ENCODE results near the gene ZBTB16. TPM values are rescaled to one million over a fixed set of nuclear protein-coding genes. Genes with fewer than 3 reads are reported as not detected.

The ZBTB16 gene
- total and polyA plus RNA-seq, 12 donors = 7.9 to 119 (median 53.2) TPM

DNA sequence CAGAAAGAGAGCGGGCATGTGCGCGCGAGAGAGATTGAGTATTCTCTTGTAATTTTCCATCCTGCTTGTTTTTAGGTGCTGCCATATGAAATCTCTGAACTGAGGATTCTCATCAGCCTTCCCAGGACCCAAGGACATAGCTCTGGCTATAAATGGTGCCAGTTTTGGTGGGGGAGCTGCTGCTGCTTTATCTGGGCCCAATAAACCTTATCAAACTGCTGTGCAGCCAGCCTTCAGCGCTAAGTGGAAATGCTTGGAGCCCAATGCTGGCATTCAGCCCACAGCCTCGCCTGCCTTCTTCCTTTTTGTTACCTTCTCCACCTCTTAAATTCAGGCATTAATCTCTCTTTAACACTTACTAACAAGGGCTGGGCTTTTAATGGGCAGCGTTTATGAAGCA is 2.4 kb upstream of the ZBTB16 start:
- peak in 6 of 7 donors; percentile 52 to 83 (median 70) for DNase-seq
- peak overlapping the region in 4 of 5 donors; percentile 16 to 99 (median 95) for H3K27ac ChIP-seq

DNA sequence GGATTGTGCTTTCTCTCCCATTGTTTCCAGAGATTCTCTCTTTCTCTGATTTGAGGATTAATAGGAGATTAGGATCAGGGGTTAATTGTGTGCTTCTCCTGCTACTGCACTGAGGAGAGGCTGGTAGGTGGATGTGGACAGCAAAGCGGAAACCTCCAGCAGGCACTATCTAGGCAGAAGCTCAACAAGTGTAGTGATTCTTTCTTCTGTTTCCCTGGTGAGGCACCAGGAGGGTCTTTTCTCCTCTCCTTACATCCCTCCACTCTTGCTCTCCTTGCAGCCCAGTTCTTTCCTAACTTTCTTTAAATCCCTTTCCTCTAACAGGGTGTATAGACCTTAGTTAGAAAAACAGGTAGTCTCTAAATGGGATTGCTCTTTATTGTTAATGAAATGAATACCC is 1.9 kb upstream of the ZBTB16 start:
- no peak for DNase-seq
- intact Hi-C loops (cut with DNase I) = loop anchor here in 1 of 2 donors (5.0 kb wide), 1 partner anchor 200 kb away; no protein-coding TSS in a partner anchor
- 73 to 100% (median 98%) methylated on average over 1 of the region's 1 CpG for WGBS, 4 donors
- Histone ChIP-seq H3K4me1 (replicated peaks in 1 of 2) (peaks cover 23 to 41% of the 10 kb centered on the region in 2 donors), H3K36me3 (replicated peaks in 1 of 2) (no peaks in the 10 kb centered on the region), H3K4me3 (peak overlapping the region in 1 of 4 donors; percentile 7), H3K9me3 (replicated peaks in 1 of 3) (no peaks in the 10 kb centered on the region), H3K27me3 (no peaks in the 10 kb centered on the region), H3K27ac (peak overlapping the region in 4 of 5 donors; percentile 16 to 99 (median 95))
- TF ChIP-seq, protein P1, sequence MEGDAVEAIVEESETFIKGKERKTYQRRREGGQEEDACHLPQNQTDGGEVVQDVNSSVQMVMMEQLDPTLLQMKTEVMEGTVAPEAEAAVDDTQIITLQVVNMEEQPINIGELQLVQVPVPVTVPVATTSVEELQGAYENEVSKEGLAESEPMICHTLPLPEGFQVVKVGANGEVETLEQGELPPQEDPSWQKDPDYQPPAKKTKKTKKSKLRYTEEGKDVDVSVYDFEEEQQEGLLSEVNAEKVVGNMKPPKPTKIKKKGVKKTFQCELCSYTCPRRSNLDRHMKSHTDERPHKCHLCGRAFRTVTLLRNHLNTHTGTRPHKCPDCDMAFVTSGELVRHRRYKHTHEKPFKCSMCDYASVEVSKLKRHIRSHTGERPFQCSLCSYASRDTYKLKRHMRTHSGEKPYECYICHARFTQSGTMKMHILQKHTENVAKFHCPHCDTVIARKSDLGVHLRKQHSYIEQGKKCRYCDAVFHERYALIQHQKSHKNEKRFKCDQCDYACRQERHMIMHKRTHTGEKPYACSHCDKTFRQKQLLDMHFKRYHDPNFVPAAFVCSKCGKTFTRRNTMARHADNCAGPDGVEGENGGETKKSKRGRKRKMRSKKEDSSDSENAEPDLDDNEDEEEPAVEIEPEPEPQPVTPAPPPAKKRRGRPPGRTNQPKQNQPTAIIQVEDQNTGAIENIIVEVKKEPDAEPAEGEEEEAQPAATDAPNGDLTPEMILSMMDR (IDR thresholded peaks at IDR 0.05) = no peak
- no peak for TF ChIP-seq POLR2A (IDR thresholded peaks at IDR 0.05)

More for the DNA sequence above, 2.4 kb upstream of the ZBTB16 start:
- TF ChIP-seq, protein P1 (IDR thresholded peaks at IDR 0.05) = no peak
- TF ChIP-seq POLR2A (IDR thresholded peaks at IDR 0.05) = no peak
- H3K4me1 ChIP-seq (replicated peaks in 1 of 2) = peaks cover 23 to 36% of the 10 kb centered on the region in 2 donors
- intact Hi-C loops (cut with DNase I) = loop anchor here in 1 of 2 donors (5.0 kb wide), 1 partner anchor 200 kb away; no protein-coding TSS in a partner anchor
- 60 to 68% (median 64%) methylated on average over 7 of the region's 7 CpGs for WGBS, 4 donors
- H3K27me3 ChIP-seq = no peaks in the 10 kb centered on the region
- no peak overlapping the region for H3K4me3 ChIP-seq
- no peaks in the 10 kb centered on the region for H3K36me3 ChIP-seq (replicated peaks in 1 of 2)
- H3K9me3 ChIP-seq (replicated peaks in 1 of 3) = no peaks in the 10 kb centered on the region

DNA sequence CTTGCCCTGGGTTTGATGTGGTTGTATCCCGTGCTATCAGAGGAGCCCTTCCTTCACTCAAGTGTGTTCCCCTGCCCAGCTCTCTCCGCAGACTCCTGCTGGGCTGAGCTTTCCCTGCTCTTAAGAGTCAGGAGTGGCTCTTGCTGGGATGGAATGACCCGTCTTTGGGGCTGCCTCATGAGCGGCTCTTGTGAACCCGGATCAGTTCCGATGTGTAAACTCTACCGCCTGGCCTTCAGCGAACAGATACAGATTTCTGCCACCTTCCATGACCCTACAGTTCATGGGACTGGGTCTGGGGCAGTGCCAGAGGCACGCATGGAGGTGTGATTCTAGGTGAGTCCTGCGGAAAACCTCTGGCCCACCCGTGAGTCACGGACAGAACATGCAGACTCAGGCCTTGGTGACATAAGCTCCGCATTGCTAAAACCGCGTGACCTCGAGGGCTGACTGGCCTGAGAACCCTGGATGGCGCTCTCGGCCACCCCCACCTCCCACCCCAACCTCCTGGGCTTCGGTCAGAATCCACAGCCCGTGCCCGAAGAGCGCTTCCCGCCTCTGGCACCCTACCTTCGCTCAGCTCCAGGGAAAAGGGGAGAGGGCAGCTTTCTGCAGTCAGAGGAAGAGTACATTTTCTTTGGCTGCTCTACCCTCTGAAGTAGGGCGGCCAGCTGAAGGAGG is 1.3 kb upstream of the ZBTB16 start:
- Histone ChIP-seq H3K4me3 (peak overlapping the region in 1 of 4 donors; percentile 100), H3K27ac (peak overlapping the region; percentile 34 to 99 (median 93)), H3K36me3 (replicated peaks in 1 of 2) (peaks cover 0 to 2% of the 10 kb centered on the region in 2 donors), H3K9me3 (replicated peaks in 1 of 3) (no peaks in the 10 kb centered on the region), H3K27me3 (no peaks in the 10 kb centered on the region), H3K4me1 (replicated peaks in 1 of 2) (peaks cover 25 to 46% of the 10 kb centered on the region in 2 donors)
- intact Hi-C loops (cut with DNase I) = loop anchor here in 1 of 2 donors (5.0 kb wide), 1 partner anchor 199 kb away; no protein-coding TSS in a partner anchor
- TF ChIP-seq POLR2A (IDR thresholded peaks at IDR 0.05) = peak in 1 of 2 donors; percentile 60
- TF ChIP-seq, protein P1 (IDR thresholded peaks at IDR 0.05) = no peak
- peak; percentile 73 to 93 (median 91) for DNase-seq
- WGBS, 4 donors = 42 to 71% (median 60%) methylated on average over 17 to 25 of the region's 25 CpGs

DNA sequence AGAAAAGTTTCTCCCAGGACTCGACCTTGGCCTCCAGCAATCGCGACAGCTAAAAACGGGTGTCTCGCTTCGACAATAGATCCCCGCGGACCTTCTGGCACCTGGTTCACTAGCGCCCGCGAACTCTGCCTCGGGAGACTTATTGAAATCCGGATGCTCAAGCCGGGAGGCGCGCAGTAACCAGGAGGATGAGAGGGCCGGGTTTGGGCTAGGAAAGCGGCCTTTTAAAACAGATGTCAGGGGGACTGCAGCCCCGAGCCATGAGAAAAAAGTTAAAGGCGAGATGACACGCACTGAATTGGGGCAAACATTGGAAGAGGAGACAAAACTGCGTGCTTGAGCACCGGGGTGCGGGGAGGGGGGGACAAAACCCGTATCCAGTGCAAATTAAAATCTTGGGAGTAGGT is 637 bp upstream of the ZBTB16 start:
- intact Hi-C loops (cut with DNase I) = loop anchor here in 1 of 2 donors (5.0 kb wide), 1 partner anchor 198 kb away; no protein-coding TSS in a partner anchor
- no peak for TF ChIP-seq POLR2A (IDR thresholded peaks at IDR 0.05)
- TF ChIP-seq, protein P1 (IDR thresholded peaks at IDR 0.05) = no peak
- WGBS, 4 donors = 4 to 6% (median 4%) methylated on average over 17 to 25 of the region's 25 CpGs
- peak; percentile 49 to 83 (median 59) for DNase-seq
- peak overlapping the region; percentile 34 to 99 (median 93) for H3K27ac ChIP-seq
- H3K36me3 ChIP-seq (replicated peaks in 1 of 2) = peaks cover 0 to 9% of the 10 kb centered on the region in 2 donors
- H3K9me3 ChIP-seq (replicated peaks in 1 of 3) = no peaks in the 10 kb centered on the region
- H3K4me3 ChIP-seq = peak overlapping the region in 3 of 4 donors; percentile 15 to 100 (median 27)
- H3K27me3 ChIP-seq = no peaks in the 10 kb centered on the region
- peaks cover 32 to 53% of the 10 kb centered on the region in 2 donors for H3K4me1 ChIP-seq (replicated peaks in 1 of 2)

Measured in adrenal gland (tissue), 12 donors.